Cardiac fibroblast (primary cell): ENCODE data around the gene ZNF384.

ENCODE experiments used
- DNase-seq, 2 donors: peaks; one replicate each; pipeline versions ENCODE4 v3.0.0 to v3.0.0-alpha.2; 2010; ENCODE audit warnings: low read depth in 2 of 2
- H3K4me3 ChIP-seq, 2 donors: replicated peaks in 1 of 2; 1 replicate in 1 of 2; 2 replicates in 1 of 2; pipeline ENCODE4 v1.5.1; 2011; ENCODE audit warnings: low read depth in 2 of 2, low read length in 2 of 2, mild to moderate bottlenecking in 2 of 2, moderate library complexity in 1 of 2
- CTCF ChIP-seq: IDR thresholded peaks from one replicate; pipeline ENCODE4 v1.5.1; 2011; ENCODE audit warnings: low read depth, mild to moderate bottlenecking, low read length, inconsistent platforms

The ZNF384 gene

GRCh38 chr12:6632026-6632983 lies 56.9 kb downstream of the ZNF384 start:
- DNase-seq: no peak
- no peak for TF ChIP-seq CTCF
- no peak overlapping the region for H3K4me3 ChIP-seq

GRCh38 chr12:6631549-6631961 lies 57.6 kb downstream of the ZNF384 start:
- no peak for TF ChIP-seq CTCF
- no peak for DNase-seq
- H3K4me3 ChIP-seq: no peak overlapping the region

GRCh38 chr12:6630736-6631135 lies 58.4 kb downstream of the ZNF384 start:
- TF ChIP-seq CTCF: no peak
- DNase-seq: no peak

GRCh38 chr12:6627616-6628015 lies 61.6 kb downstream of the ZNF384 start:
- no peak for TF ChIP-seq CTCF
- no peak overlapping the region for H3K4me3 ChIP-seq
- DNase-seq: no peak

More at GRCh38 chr12:6630736-6631135, 58.4 kb downstream of the ZNF384 start:
- H3K4me3 ChIP-seq: no peak overlapping the region

- no peak overlapping the region for H3K4me3 ChIP-seq
- TF ChIP-seq CTCF: no peak
- peak in 1 of 2 donors; percentile 31 for DNase-seq
Measured at GRCh38 chr12:6626654-6627283, 62.4 kb downstream of the ZNF384 start.

- H3K4me3 ChIP-seq: no peak overlapping the region
Measured at GRCh38 chr12:6620885-6621274, 68.3 kb downstream of the ZNF384 start.

More at GRCh38 chr12:6620885-6621274, 68.3 kb downstream of the ZNF384 start:
- no peak for TF ChIP-seq CTCF
- DNase-seq: no peak
